Keratinocyte (primary cell): ENCODE results near the gene SEL1L2.

Source experiments
- CTCF ChIP-seq, 3 experiments: IDR thresholded peaks in 1 of 3; conservative IDR thresholded peaks in 1 of 3; optimal IDR thresholded peaks in 1 of 3; 2 replicates in 2 of 3; 3 replicates in 1 of 3; pipeline versions ENCODE3 to v1.5.1; 2011; ENCODE audit warnings: low read length in 3 of 3, mild to moderate bottlenecking in 3 of 3, moderate library complexity in 2 of 3, control low read depth in 1 of 3, inconsistent platforms in 1 of 3; ENCODE audit not compliant: insufficient read depth in 2 of 3; ENCODE audit errors: extremely low read depth in 1 of 3
- EZH2 ChIP-seq: IDR thresholded peaks from one replicate; pipeline ENCODE4 v1.6.1; 2012; ENCODE audit warnings: inconsistent platforms, mild to moderate bottlenecking, low read length, moderate library complexity

- TF ChIP-seq CTCF (optimal IDR thresholded peaks at IDR 0.05 in 1 of 3, IDR thresholded peaks at IDR 0.05 in 1 of 3, conservative IDR thresholded peaks at IDR 0.05 in 1 of 3; ENCODE audit: extremely low read depth in 1 of 3, insufficient read depth in 2 of 3, low read length in 3 of 3), result no peak
- no peak for TF ChIP-seq EZH2
Measured at GRCh38 chr20:14030991-14031390, 40.6 kb upstream of the SEL1L2 start.
